NCI-H187 treated with DMSO at 0.1 percent for 48 hours (cell line): ENCODE results near the gene OR52B6.
"Not testable (repeated sequence)": the region's sequence is repeated elsewhere in the genome, so short reads cannot be mapped to it uniquely, and the experiment has no call there.

Source experiments
- DNase-seq: peaks from one replicate; lab custom pipeline; 2025; lab: John Stamatoyannopoulos, UW

OR52B6 gene

GRCh38 chr11:5580577-5580976 lies at the start of gene OR52B6:
Gene OR52B6 (plus strand): TSS chr11:5580877. CDS start chr11:5580877, 0 bp downstream.
- no peak for DNase-seq

- DNase-seq = no peak
Measured at GRCh38 chr11:5531053-5531831, 49.4 kb upstream of the OR52B6 start.

- no peak for DNase-seq
Measured at GRCh38 chr11:5534046-5534445, 46.6 kb upstream of the OR52B6 start.

GRCh38 chr11:5536482-5536881 lies 44.2 kb upstream of the OR52B6 start:
- DNase-seq = no peak

- DNase-seq = no peak
Measured at GRCh38 chr11:5541427-5541826, 39.2 kb upstream of the OR52B6 start.

- no peak for DNase-seq
Measured at GRCh38 chr11:5546457-5546856, 34.2 kb upstream of the OR52B6 start.

GRCh38 chr11:5547982-5548381 lies 32.7 kb upstream of the OR52B6 start:
- no peak for DNase-seq

- no peak for DNase-seq
Measured at GRCh38 chr11:5548440-5548839, 32.2 kb upstream of the OR52B6 start, which contains the start of gene OR52H1. Gene OR52H1 (minus strand): TSS chr11:5548540. CDS start chr11:5545505, 3,035 bp downstream.

- no peak for DNase-seq
Measured at GRCh38 chr11:5550440-5551095, 30.1 kb upstream of the OR52B6 start.

GRCh38 chr11:5553343-5553742 lies 27.3 kb upstream of the OR52B6 start:
- no peak for DNase-seq

- DNase-seq = no peak
Measured at GRCh38 chr11:5556596-5557188, 24.0 kb upstream of the OR52B6 start.

- DNase-seq = no peak
Measured at GRCh38 chr11:5557751-5558150, 22.9 kb upstream of the OR52B6 start.

GRCh38 chr11:5564259-5565019 lies 16.2 kb upstream of the OR52B6 start:
- no peak for DNase-seq

GRCh38 chr11:5574654-5575053 lies 6.0 kb upstream of the OR52B6 start:
- DNase-seq = no peak

- DNase-seq = no peak
Measured at GRCh38 chr11:5575152-5575551, 5.5 kb upstream of the OR52B6 start.

- DNase-seq = no peak
Measured at GRCh38 chr11:5577101-5577500, 3.6 kb upstream of the OR52B6 start.

- DNase-seq = no peak
Measured at GRCh38 chr11:5581014-5581413, 337 bp downstream of the OR52B6 start.

- not testable (repeated sequence) for DNase-seq
Measured at GRCh38 chr11:5584458-5584857, 3.8 kb downstream of the OR52B6 start.

- DNase-seq = not testable (repeated sequence)
Measured at GRCh38 chr11:5589906-5590305, 9.2 kb downstream of the OR52B6 start.

GRCh38 chr11:5591613-5592012 lies 10.9 kb downstream of the OR52B6 start:
- no peak for DNase-seq

GRCh38 chr11:5592615-5593014 lies 11.9 kb downstream of the OR52B6 start:
- no peak for DNase-seq

GRCh38 chr11:5593146-5593545 lies 12.5 kb downstream of the OR52B6 start:
- DNase-seq = no peak
